K562 (cell line): ENCODE measurements around the gene ACOT4. TPM values are rescaled to one million over a fixed set of nuclear protein-coding genes. Genes with fewer than 3 reads are reported as not detected.

Experiments
- ATAC-seq: fragments of 200-7000 bp; cut with Tn5 transposase; 3 replicates; pipeline ENCODE4 v1.9.1; 2020; ENCODE audit warnings: moderate library complexity
- BruUV-seq: library from RNA; stranded (reverse); fragments of 400-500 nt; replicated peaks from 2 replicates; lab custom pipeline; 2021; lab: Mats Ljungman, UMichigan
- CTCF ChIA-PET: fragments of 300-600 bp; formaldehyde crosslinking; extraction: SDS; loops from one replicate; lab custom pipeline; 2021; ENCODE audit warnings: low intra/inter-chr PET ratio; lab: Yijun Ruan, JAX
- POLR2A ChIA-PET: fragments of 300-600, 350-650 bp; sonication (Branson Sonifier 250); formaldehyde crosslinking; extraction: SDS; loops from one replicate; lab custom pipeline; 2021; ENCODE audit warnings: antibody characterized with exemption, inconsistent platforms; lab: Yijun Ruan, JAX
- DNase-seq, 4 experiments: peaks; one replicate each; pipeline versions ENCODE4 v3.0.0 to v3.0.0-alpha.2; 2011 to 2018; ENCODE audit warnings: low spot score in 3 of 4, mixed read lengths in 3 of 4; ENCODE audit errors: extremely low read depth in 1 of 4
- FAIRE-seq: peaks from 2 replicates; lab custom pipeline; 2011; peaks lifted over from hg19 to GRCh38; lab: Jason Lieb, UNC
- H2AFZ ChIP-seq: 2 replicates; pipeline ENCODE4 v1.6.0; 2011; ENCODE audit warnings: low read depth, low read length, control low read depth, inconsistent platforms
- H3K27ac ChIP-seq: fragments of 200-600 bp; 3 replicates; pipeline ENCODE4 v1.8.0; 2011; ENCODE audit warnings: low read depth, mild to moderate bottlenecking, control low read depth, inconsistent platforms, low read length, moderate library complexity, mixed read lengths; ENCODE audit errors: extremely low read depth
- H3K27me3 ChIP-seq, 2 experiments: fragments of 300-600 bp in 1 of 2; 2 replicates in 1 of 2; 3 replicates in 1 of 2; pipeline versions ENCODE4 v1.6.0 to v1.8.0; 2011; ENCODE audit warnings: inconsistent platforms in 2 of 2, low read length in 2 of 2, mild to moderate bottlenecking in 1 of 2, mixed read lengths in 1 of 2, moderate library complexity in 1 of 2; ENCODE audit not compliant: control insufficient read depth in 2 of 2, insufficient read depth in 2 of 2
- H3K36me3 ChIP-seq: fragments of 300-600 bp; 3 replicates; pipeline ENCODE4 v1.8.0; 2011; ENCODE audit warnings: mild to moderate bottlenecking, low read length, inconsistent platforms; ENCODE audit not compliant: control insufficient read depth, insufficient read depth
- H3K4me1 ChIP-seq, 2 experiments: fragments of 200-600 bp in 1 of 2; replicated peaks in 1 of 2; 2 replicates in 1 of 2; 3 replicates in 1 of 2; pipeline versions ENCODE4 v1.5.1 to v1.8.0; 2011; ENCODE audit warnings: inconsistent platforms in 2 of 2, low read length in 2 of 2, mild to moderate bottlenecking in 1 of 2, mixed read lengths in 1 of 2, moderate library complexity in 1 of 2; ENCODE audit not compliant: control insufficient read depth in 2 of 2, insufficient read depth in 2 of 2
- H3K4me2 ChIP-seq: 2 replicates; pipeline ENCODE4 v1.6.1; 2011; ENCODE audit warnings: low read length, control low read depth, inconsistent platforms, mixed read lengths; ENCODE audit not compliant: insufficient read depth
- H3K4me3 ChIP-seq: fragments of 200-600 bp; sonication (generic), shearing (Covaris generic); 2 replicates; pipeline ENCODE4 v1.5.1; 2016; ENCODE audit warnings: control low read depth, inconsistent platforms
- H3K79me2 ChIP-seq: fragments of 200-600 bp; 3 replicates; pipeline ENCODE4 v1.8.0; 2011; ENCODE audit warnings: low read length, inconsistent platforms; ENCODE audit not compliant: control insufficient read depth, insufficient read depth
- H3K9ac ChIP-seq, 2 experiments: 2 replicates each; pipeline versions ENCODE4 v1.6.0 to v1.6.1; 2011; ENCODE audit warnings: low read depth in 2 of 2, low read length in 2 of 2, control low read depth in 1 of 2, inconsistent platforms in 1 of 2, mild to moderate bottlenecking in 1 of 2, mixed read lengths in 1 of 2; ENCODE audit not compliant: insufficient read depth in 1 of 2
- H3K9me1 ChIP-seq: one replicate; pipeline ENCODE4 v1.6.0; 2011; ENCODE audit warnings: inconsistent platforms, mild to moderate bottlenecking, low read length, moderate library complexity; ENCODE audit not compliant: control insufficient read depth, insufficient read depth
- H3K9me3 ChIP-seq: replicated peaks from 2 replicates; pipeline ENCODE4 v1.5.1; 2011; ENCODE audit warnings: low read depth, low read length, inconsistent platforms; ENCODE audit not compliant: control insufficient read depth, insufficient read depth
- H4K20me1 ChIP-seq: replicated peaks from 2 replicates; pipeline ENCODE4 v1.6.1; 2011; ENCODE audit warnings: low read length, inconsistent platforms, mixed read lengths; ENCODE audit not compliant: control insufficient read depth, insufficient read depth
- ARID3B ChIP-seq: fragments of 250-450 bp; sonication (Bioruptor Pico); IDR thresholded peaks from 2 replicates; pipeline ENCODE4 v1.4.0; 2020; ENCODE audit warnings: borderline replicate concordance
- BCLAF1 ChIP-seq, 2 experiments: fragments of 450-650 bp in 1 of 2; IDR thresholded peaks; 2 replicates each; pipeline ENCODE4 v1.6.1; 2011 to 2017; ENCODE audit warnings: low read depth in 2 of 2, antibody characterized with exemption in 1 of 2, borderline replicate concordance in 1 of 2, low read length in 1 of 2, mild to moderate bottlenecking in 1 of 2, mixed read lengths in 1 of 2; ENCODE audit not compliant: control insufficient read depth in 1 of 2
- CREB5 ChIP-seq: fragments of 250-450 bp; sonication (Bioruptor Pico); IDR thresholded peaks from 2 replicates; pipeline ENCODE4 v1.5.0; 2020; ENCODE audit warnings: mild to moderate bottlenecking
- ETS1 ChIP-seq: conservative IDR thresholded peaks from 2 replicates; pipeline ENCODE4 v1.6.1; 2011; ENCODE audit warnings: low read depth, mild to moderate bottlenecking, low read length; ENCODE audit not compliant: control insufficient read depth
- HNRNPL ChIP-seq: fragments of 200-400 bp; formaldehyde crosslinking; IDR thresholded peaks from 2 replicates; pipeline ENCODE4 v1.6.1; 2017; ENCODE audit warnings: low read depth, mild to moderate bottlenecking, low read length
- KDM1A ChIP-seq, 2 experiments: fragments of 450-650 bp; IDR thresholded peaks; 2 replicates each; pipeline ENCODE4 v1.6.1; 2016; ENCODE audit warnings: mild to moderate bottlenecking in 2 of 2
- MAFG ChIP-seq: fragments of 450-650 bp; conservative IDR thresholded peaks from 2 replicates; pipeline ENCODE4 v1.6.1; 2016; ENCODE audit warnings: missing genetic modification characterization, missing compliant biosample characterization
- NFIX ChIP-seq: fragments of 250-450 bp; sonication (Bioruptor Pico); IDR thresholded peaks from 2 replicates; pipeline ENCODE4 v1.4.0; 2020; ENCODE audit warnings: low read depth, mild to moderate bottlenecking, moderate library complexity
- PTRF ChIP-seq: fragments of 450-650 bp; IDR thresholded peaks from 2 replicates; pipeline ENCODE4 v1.6.1; 2016; ENCODE audit warnings: mild to moderate bottlenecking, missing genetic modification characterization, missing compliant biosample characterization
- SIX5 ChIP-seq, 2 experiments: IDR thresholded peaks; 2 replicates each; pipeline ENCODE4 v1.6.1; 2011; ENCODE audit warnings: low read length in 2 of 2, borderline replicate concordance in 1 of 2, low read depth in 1 of 2, mild to moderate bottlenecking in 1 of 2, moderate library complexity in 1 of 2; ENCODE audit not compliant: insufficient read depth in 1 of 2
- SMAD3 ChIP-seq: fragments of 450-650 bp; formaldehyde crosslinking; conservative IDR thresholded peaks from 2 replicates; pipeline ENCODE4 v1.4.0; 2020; ENCODE audit warnings: mild to moderate bottlenecking
- TBL1XR1 ChIP-seq, 2 experiments: IDR thresholded peaks; 2 replicates each; pipeline ENCODE4 v1.6.1; 2012; ENCODE audit warnings: improper control_type of control experiment in 2 of 2, low read length in 2 of 2, mild to moderate bottlenecking in 1 of 2
- ZNF764 ChIP-seq: fragments of 250-450 bp; sonication (Bioruptor Pico); IDR thresholded peaks from 2 replicates; pipeline ENCODE4 v1.4.0; 2020; ENCODE audit warnings: low read depth, mild to moderate bottlenecking, moderate library complexity
- WGBS: fragments of 100-300 bp; shearing (Covaris generic); methylation state at CpG from one replicate; pipeline ENCODE4 v1.1.6; 2016; ENCODE audit warnings: low coverage, mixed read lengths; ENCODE audit not compliant: insufficient coverage; ENCODE audit errors: missing lambda C conversion rate; 5-methylcytosine and 5-hydroxymethylcytosine counted together
- in situ Hi-C: fragments of 300-500 bp; cut with MboI; formaldehyde crosslinking; loops from 4 replicates; pipeline ENCODE4 v1.15.0; 2018; ENCODE audit warnings: inconsistent platforms, mixed read lengths
- intact Hi-C: fragments of 100-400 bp; cut with micrococcal nuclease; formaldehyde crosslinking; loops from 2 replicates; pipeline ENCODE4 v1.14.2; 2022
- polyA plus RNA-seq, 8 experiments: library from polyadenylated mRNA; depleted of rRNA in 4 of 8; stranded (reverse) in 5 of 8; unstranded in 3 of 8; fragments of >200 nt; fragmentation: Nextera tagmentation in 2 of 8; fragmentation: Illumina TruSeq in 1 of 8; extraction: Ambion mirVana in 2 of 8; extraction: Trizol in 1 of 8; gene quantifications; 2 replicates each; pipeline versions ENCODE4 v1.2.1 to v1.2.3, GENCODE V29; 2011 to 2014; ENCODE audit warnings: inconsistent platforms in 1 of 8, missing spikeins in 1 of 8
- total RNA-seq, 7 experiments: library from RNA; depleted of rRNA in 6 of 7; stranded (reverse); fragments of >200 nt in 6 of 7; fragmentation: Illumina TruSeq in 2 of 7; extraction: Trizol in 2 of 7; gene quantifications; 2 replicates each; pipeline versions ENCODE4 v1.2.1 to v1.2.3, GENCODE V29; 2011 to 2021; ENCODE audit warnings: low replicate concordance in 1 of 7

Gene ACOT4
- total and polyA plus RNA-seq, 9 of the 15 experiments (the other 6 are each of a cell fraction or from before 2014, with no cell fraction given) = not detected

GRCh38 chr14:73606271-73606670, 14.6 kb downstream of the ACOT4 start:
- BruUV-seq = no TSS peak
- H4K20me1 ChIP-seq = no peaks in the 10 kb centered on the region
- DNase-seq = no peak
- TF ChIP-seq ZNF764 (CRISPR knock-in tag) (no peak), BCLAF1 (IDR thresholded peaks at IDR 0.05; ENCODE audit: borderline replicate concordance in 1 of 2, control insufficient read depth in 1 of 2, low read depth in 2 of 2, low read length in 1 of 2) (no peak), PTRF (tag) (no peak), MAFG (no peak), HNRNPL (no peak), ARID3B (CRISPR knock-in tag) (no peak), ETS1 (no peak), TBL1XR1 (IDR thresholded peaks at IDR 0.05; ENCODE audit: low read length in 2 of 2) (no peak), CREB5 (no peak), SIX5 (IDR thresholded peaks at IDR 0.05; ENCODE audit: borderline replicate concordance in 1 of 2, insufficient read depth in 1 of 2, low read depth in 1 of 2, low read length in 2 of 2) (no peak), SMAD3 (CRISPR knock-in tag) (no peak), NFIX (CRISPR knock-in tag) (no peak), KDM1A (IDR thresholded peaks at IDR 0.05) (no peak)
- H3K27me3 ChIP-seq = no peaks in the 10 kb centered on the region
- no peaks in the 10 kb centered on the region for H3K4me1 ChIP-seq
- H3K79me2 ChIP-seq = no peaks in the 10 kb centered on the region
- H2AFZ ChIP-seq = no peak overlapping the region
- no peak for FAIRE-seq
- ATAC-seq = no peak
- intact Hi-C loops = no loop called here
- 33% methylated on average over 2 of the region's 3 CpGs for WGBS
- no peak overlapping the region for H3K4me3 ChIP-seq
- no peak overlapping the region for H3K4me2 ChIP-seq
- H3K9me3 ChIP-seq = no peaks in the 10 kb centered on the region
- no peak overlapping the region for H3K27ac ChIP-seq
- in situ Hi-C loops = no loop called here
- POLR2A ChIA-PET = interaction anchor here (0.6 to 0.8 kb wide), 3 partner anchors 20 to 359 kb away, joined by 3 to 4 read pairs (median 4); no protein-coding TSS in a partner anchor
- CTCF ChIA-PET = no interaction called here
- H3K9me1 ChIP-seq = no peaks in the 10 kb centered on the region
- H3K36me3 ChIP-seq = no peaks in the 10 kb centered on the region
- no peak overlapping the region for H3K9ac ChIP-seq
